Esophagus muscularis mucosa (tissue), 3 donors: ENCODE results near the gene PYGL.

Experiments
- POLR2A ChIP-seq: fragments of 450-650 bp; IDR thresholded peaks from one replicate; pipeline ENCODE4 v1.6.1; 2017; ENCODE audit warnings: antibody characterized with exemption, moderate library complexity, mild to moderate bottlenecking, low read depth
- TF ChIP-seq, protein P1 (sequence below), 3 experiments: fragments of 200-600 bp in 2 of 3; fragments of 450-650 bp in 1 of 3; sonication (generic) in 2 of 3; IDR thresholded peaks; one replicate each; pipeline ENCODE4 v1.5.1; 2017 to 2019; ENCODE audit warnings: antibody characterized with exemption in 3 of 3, mild to moderate bottlenecking in 2 of 3, moderate library complexity in 1 of 3

DNA sequence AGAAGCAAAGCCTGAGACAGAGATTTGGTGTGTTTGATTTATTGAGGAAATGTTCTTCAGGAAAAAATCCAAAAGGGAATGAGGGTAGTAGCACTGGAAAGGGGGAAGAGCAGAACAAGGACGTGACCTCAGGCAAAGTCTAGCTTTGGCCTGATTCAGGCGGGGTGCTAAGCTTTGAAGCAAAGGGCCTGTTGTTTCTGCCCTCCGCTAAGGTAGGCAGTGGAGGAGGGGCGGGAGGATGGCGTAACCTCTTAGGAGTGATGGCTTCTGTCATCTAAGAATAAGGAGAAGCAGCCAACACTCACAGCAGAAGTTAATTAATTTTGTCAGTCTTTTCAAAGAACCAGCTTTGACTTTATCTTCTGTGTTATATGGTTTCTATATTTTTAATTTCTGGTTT, 52.0 kb downstream of the PYGL start:
- TF ChIP-seq POLR2A: no peak
- TF ChIP-seq, protein P1, sequence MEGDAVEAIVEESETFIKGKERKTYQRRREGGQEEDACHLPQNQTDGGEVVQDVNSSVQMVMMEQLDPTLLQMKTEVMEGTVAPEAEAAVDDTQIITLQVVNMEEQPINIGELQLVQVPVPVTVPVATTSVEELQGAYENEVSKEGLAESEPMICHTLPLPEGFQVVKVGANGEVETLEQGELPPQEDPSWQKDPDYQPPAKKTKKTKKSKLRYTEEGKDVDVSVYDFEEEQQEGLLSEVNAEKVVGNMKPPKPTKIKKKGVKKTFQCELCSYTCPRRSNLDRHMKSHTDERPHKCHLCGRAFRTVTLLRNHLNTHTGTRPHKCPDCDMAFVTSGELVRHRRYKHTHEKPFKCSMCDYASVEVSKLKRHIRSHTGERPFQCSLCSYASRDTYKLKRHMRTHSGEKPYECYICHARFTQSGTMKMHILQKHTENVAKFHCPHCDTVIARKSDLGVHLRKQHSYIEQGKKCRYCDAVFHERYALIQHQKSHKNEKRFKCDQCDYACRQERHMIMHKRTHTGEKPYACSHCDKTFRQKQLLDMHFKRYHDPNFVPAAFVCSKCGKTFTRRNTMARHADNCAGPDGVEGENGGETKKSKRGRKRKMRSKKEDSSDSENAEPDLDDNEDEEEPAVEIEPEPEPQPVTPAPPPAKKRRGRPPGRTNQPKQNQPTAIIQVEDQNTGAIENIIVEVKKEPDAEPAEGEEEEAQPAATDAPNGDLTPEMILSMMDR (IDR thresholded peaks at IDR 0.05): no peak
